Effector memory CD8-positive, alpha-beta T cell (primary cell): Measurements from ENCODE around the gene ENKD1.

Source experiments
- ATAC-seq: fragments of 150-1000 bp; cut with Tn5 transposase; replicated peaks from 2 replicates; pipeline ENCODE4 v1.10.0; 2021; ENCODE audit warnings: mild to moderate bottlenecking, moderate library complexity
- DNase-seq, 3 experiments: peaks; one replicate each; pipeline ENCODE4 v3.0.0; 2021
- H3K27ac Mint-ChIP-seq, 2 donors: one replicate each; pipeline ENCODE4 v1.8.0; 2022; ENCODE audit warnings: mild to moderate bottlenecking in 2 of 2, mixed read lengths in 2 of 2, moderate library complexity in 2 of 2
- H3K27me3 Mint-ChIP-seq, 2 donors: one replicate each; pipeline ENCODE4 v1.8.0; 2022; ENCODE audit warnings: mixed read lengths in 2 of 2
- H3K36me3 Mint-ChIP-seq: one replicate; pipeline ENCODE4 v1.8.0; 2022; ENCODE audit warnings: mild to moderate bottlenecking, moderate library complexity, mixed read lengths; ENCODE audit not compliant: insufficient read depth
- H3K4me1 Mint-ChIP-seq, 2 donors: one replicate each; pipeline ENCODE4 v1.8.0; 2022; ENCODE audit warnings: low read depth in 2 of 2, mixed read lengths in 2 of 2
- H3K4me3 Mint-ChIP-seq, 2 donors: one replicate each; pipeline ENCODE4 v1.8.0; 2022; ENCODE audit warnings: mild to moderate bottlenecking in 2 of 2, mixed read lengths in 2 of 2, moderate library complexity in 2 of 2
- H3K9me3 Mint-ChIP-seq, 2 donors: one replicate each; pipeline ENCODE4 v1.8.0; 2022; ENCODE audit warnings: mixed read lengths in 2 of 2

The ENKD1 gene

DNA sequence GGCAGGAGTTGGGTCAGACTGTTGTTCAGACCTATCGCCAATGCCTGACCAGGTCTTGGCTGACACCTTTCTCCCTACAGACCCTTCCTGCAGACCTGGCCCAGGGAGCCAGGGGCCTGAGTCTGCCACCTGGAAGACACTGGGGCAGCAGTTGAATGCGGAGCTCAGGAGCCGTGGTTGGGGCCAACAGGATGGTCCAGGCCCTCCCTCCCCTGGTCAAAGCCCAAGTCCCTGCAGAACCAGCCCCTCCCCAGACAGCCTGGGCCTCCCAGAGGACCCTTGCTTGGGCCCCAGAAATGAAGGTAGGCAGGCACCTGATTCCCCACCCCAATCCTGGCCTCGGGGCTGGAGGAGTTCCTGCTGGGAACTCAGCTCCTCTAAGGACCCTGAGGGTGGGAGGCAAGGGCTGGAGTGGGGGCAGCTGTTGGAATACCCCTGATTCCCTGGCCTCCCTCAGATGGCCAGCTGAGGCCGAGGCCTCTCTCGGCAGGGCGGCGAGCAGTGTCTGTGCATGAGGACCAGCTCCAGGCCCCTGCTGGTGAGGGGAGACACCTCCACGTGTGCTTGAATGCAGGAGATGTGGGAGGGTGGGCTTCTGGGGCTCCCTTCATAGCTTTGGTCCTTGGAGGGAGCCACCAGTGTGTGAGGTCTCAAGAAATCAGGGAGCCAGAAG lies 10.1 kb downstream of the ENKD1 start:
- Mint-ChIP-seq H3K36me3 (peaks cover 50% of the 10 kb centered on the region), H3K4me3 (no peak overlapping the region), H3K27ac (peak overlapping the region in 1 of 2 donors; percentile 25), H3K9me3 (no peaks in the 10 kb centered on the region), H3K4me1 (peaks cover 18 to 21% of the 10 kb centered on the region in 2 donors), H3K27me3 (no peaks in the 10 kb centered on the region)
- DNase-seq (no peak), ATAC-seq (no peak)

DNA sequence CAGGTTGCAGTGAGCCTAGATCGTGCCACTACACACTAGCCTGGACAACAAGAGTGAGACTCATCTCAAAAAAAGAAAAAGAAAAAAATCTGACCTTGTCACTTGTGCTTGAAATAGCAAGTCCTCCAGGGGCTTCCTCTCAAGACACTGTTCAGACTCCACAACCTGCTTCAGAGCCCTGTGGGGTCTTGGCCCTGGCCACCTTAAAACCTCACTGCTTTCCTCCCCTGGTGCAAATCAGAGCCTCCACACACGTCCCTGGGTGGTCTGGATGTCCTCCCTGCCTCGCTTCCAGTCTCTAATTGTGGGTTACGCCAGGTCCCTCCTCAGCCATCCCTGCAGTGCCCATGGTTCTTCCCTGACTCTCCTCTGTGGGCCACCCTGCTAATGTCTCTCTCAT lies 11.2 kb downstream of the ENKD1 start:
- peaks cover 12 to 15% of the 10 kb centered on the region in 2 donors for H3K4me1 Mint-ChIP-seq
- ATAC-seq (no peak), DNase-seq (no peak)
- no peaks in the 10 kb centered on the region for H3K9me3 Mint-ChIP-seq
- no peaks in the 10 kb centered on the region for H3K27me3 Mint-ChIP-seq
- H3K27ac Mint-ChIP-seq = peak overlapping the region in 1 of 2 donors; percentile 25
- peaks cover 41% of the 10 kb centered on the region for H3K36me3 Mint-ChIP-seq
- no peak overlapping the region for H3K4me3 Mint-ChIP-seq

DNA sequence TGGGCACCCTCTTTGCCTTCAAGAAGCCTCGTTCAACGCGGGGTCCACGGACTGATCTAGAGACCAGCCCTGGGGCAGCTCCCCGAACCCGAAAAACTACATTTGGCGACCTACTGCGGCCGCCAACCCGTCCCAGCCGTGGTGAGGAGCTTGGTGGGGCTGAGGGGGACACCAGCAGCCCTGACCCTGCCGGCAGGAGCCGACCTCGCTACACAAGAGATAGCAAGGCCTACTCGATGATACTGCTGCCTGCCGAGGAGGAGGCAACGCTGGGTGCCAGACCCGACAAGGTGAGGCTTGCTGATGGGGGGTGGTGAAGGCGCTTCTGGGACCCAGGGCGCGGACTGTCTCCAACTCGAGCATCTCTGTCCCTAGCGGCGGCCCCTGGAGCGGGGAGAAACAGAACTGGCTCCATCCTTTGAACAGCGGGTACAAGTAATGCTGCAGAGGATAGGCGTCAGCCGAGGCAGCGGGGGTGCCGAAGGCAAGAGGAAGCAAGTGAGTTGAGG lies 12.1 kb downstream of the ENKD1 start:
- DNase-seq (no peak), ATAC-seq (no peak)
- Mint-ChIP-seq H3K4me3 (no peak overlapping the region), H3K4me1 (peaks cover 11 to 12% of the 10 kb centered on the region in 2 donors), H3K9me3 (no peaks in the 10 kb centered on the region), H3K27ac (peak overlapping the region in 1 of 2 donors; percentile 12), H3K27me3 (no peaks in the 10 kb centered on the region), H3K36me3 (peaks cover 44% of the 10 kb centered on the region)

DNA sequence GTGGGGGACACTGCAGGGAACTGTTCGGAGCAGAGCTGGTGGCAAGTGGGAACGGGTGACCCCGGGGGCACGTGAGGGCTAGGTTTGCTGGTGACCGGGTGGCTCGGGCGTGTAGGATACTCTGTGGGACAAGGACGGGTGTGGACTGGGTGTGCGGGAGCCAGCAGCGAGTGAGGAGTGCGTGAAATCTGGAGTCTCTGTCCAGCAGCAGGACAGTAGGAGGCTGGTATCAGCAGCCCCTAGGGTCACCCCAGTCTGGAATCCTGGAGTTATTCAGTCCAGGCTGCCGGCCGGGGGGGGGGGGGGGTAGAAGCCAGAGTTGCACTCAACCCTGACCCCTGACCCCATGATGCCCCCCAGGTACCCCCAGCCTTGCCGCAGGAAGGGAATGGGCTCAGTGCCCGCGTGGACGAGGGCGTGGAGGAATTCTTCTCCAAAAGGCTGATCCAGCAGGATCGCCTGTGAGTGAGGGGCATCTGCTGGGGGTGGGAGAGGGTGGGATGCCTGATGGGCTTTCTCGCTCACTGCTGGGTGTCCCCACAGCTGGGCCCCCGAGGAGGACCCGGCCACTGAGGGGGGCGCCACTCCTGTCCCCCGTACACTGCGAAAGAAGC lies 12.7 kb downstream of the ENKD1 start:
- Mint-ChIP-seq H3K36me3 (peaks cover 43% of the 10 kb centered on the region), H3K4me3 (no peak overlapping the region), H3K9me3 (no peaks in the 10 kb centered on the region), H3K27me3 (no peaks in the 10 kb centered on the region), H3K27ac (no peak overlapping the region), H3K4me1 (peaks cover 5 to 7% of the 10 kb centered on the region in 2 donors)
- DNase-seq (no peak), ATAC-seq (no peak)

DNA sequence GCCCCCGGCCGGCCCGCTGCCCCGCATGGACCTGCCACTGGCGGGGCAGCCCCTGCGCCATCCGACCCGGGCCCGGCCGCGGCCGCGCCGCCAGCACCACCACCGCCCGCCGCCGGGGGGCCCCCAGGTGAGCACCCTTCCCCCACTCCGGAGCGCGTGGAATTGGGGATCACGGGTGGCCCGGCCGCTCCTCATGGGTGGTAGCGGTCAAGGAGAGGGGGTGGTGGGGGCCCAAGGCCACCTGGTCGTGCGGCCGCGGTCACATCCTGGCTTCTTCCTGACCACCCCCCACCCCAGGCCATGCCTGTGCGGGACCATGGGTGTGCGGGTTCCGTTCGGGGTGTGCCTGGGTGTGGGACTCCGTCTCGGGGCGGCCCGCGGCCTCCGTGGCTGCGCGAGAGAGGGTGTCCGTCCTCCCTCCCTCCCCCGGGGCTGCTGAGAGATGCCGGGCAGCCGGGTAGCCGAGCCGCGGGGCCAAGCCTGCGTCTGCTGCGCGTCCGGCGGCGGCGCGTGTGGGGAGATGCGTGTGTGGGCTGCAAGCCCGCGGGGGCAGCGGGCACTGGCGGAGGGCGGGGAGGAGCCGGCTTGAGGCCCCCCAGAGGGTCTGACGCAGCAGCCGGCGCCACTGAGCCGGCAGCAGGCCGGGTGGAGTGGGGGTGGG lies 13.3 kb downstream of the ENKD1 start:
- Mint-ChIP-seq H3K36me3 (peaks cover 43% of the 10 kb centered on the region), H3K4me3 (no peak overlapping the region), H3K27ac (no peak overlapping the region), H3K4me1 (peaks cover 0 to 4% of the 10 kb centered on the region in 2 donors), H3K27me3 (no peaks in the 10 kb centered on the region), H3K9me3 (no peaks in the 10 kb centered on the region)
- ATAC-seq (no peak), DNase-seq (no peak)

DNA sequence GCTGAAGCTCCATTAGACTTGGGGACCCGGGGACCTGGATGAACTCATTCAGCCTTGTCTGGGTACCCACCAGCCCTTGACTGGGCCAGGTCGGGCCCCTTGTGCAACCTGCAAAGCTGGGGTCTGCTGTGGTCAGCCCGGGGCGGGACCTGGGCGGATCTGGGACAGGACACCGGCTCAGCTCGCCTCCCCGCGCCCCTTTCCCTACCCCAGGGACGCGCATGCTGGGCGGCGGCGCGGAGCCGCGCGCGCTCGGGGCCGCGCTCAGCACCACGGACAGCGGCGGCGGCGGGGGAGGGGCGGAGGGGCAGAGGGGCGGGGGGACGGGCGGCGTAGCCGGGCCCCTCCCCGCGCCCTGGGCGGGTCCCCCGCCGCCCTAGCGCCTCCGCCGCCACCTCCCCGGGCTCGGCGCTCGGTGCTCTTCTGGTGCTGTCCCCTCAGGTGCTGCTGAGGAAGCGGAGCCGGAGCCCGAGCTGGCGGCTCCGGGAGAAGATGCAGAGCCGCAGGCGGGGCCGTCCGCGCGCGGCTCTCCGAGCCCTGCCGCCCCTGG lies 13.9 kb downstream of the ENKD1 start:
- no peaks in the 10 kb centered on the region for H3K9me3 Mint-ChIP-seq
- DNase-seq = no peak
- H3K36me3 Mint-ChIP-seq = peaks cover 43% of the 10 kb centered on the region
- no peak for ATAC-seq
- no peaks in the 10 kb centered on the region for H3K27me3 Mint-ChIP-seq
- H3K4me1 Mint-ChIP-seq = peaks cover 0 to 4% of the 10 kb centered on the region in 2 donors
- H3K27ac Mint-ChIP-seq = peak overlapping the region in 1 of 2 donors; percentile 87
- H3K4me3 Mint-ChIP-seq = no peak overlapping the region

DNA sequence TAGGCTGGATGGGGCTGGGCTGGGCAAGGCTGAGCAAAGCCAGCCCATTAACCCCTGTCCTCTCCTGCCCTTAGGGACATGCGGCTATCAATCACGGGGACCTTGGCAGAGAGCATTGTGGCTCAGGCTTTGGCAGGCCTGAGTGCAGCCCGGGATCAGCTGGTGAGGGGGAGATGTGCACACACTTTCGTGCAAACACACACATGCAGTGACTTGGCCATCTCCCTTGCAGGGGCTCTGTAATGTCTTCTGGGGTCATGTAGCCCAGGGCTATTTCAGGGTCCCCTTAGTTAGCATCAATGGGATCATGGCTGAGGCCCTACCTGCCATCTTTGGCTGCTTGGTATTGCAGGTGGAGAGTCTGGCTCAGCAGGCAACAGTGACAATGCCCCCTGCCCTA lies 14.7 kb downstream of the ENKD1 start:
- DNase-seq (no peak), ATAC-seq (no peak)
- Mint-ChIP-seq H3K4me1 (peaks cover under 1 to 4% of the 10 kb centered on the region in 2 donors), H3K27me3 (no peaks in the 10 kb centered on the region), H3K9me3 (no peaks in the 10 kb centered on the region), H3K36me3 (peaks cover 42% of the 10 kb centered on the region), H3K27ac (peak overlapping the region in 1 of 2 donors; percentile 87), H3K4me3 (no peak overlapping the region)

DNA sequence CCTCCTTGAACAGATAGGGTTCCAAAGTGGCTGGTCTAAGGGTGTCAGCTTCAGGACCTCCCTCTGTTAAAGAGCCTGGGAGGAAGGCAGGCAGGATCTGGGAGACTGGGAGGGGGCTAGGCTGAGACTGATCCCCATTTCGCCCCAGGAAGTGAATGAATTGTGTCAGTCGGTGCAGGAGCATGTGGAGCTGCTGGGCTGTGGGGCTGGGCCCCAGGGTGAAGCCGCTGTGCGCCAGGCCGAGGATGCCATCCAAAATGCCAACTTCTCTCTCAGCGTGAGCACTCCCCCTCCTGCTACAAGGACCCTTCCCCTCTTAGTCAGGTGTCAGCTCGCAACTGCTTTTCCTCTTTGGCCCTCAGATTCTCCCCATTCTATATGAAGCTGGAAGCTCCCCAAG lies 15.5 kb downstream of the ENKD1 start:
- ATAC-seq (no peak), DNase-seq (no peak)
- Mint-ChIP-seq H3K4me1 (peaks cover 5 to 6% of the 10 kb centered on the region in 2 donors), H3K36me3 (peaks cover 38% of the 10 kb centered on the region), H3K9me3 (no peaks in the 10 kb centered on the region), H3K27me3 (no peaks in the 10 kb centered on the region), H3K27ac (no peak overlapping the region), H3K4me3 (no peak overlapping the region)

DNA sequence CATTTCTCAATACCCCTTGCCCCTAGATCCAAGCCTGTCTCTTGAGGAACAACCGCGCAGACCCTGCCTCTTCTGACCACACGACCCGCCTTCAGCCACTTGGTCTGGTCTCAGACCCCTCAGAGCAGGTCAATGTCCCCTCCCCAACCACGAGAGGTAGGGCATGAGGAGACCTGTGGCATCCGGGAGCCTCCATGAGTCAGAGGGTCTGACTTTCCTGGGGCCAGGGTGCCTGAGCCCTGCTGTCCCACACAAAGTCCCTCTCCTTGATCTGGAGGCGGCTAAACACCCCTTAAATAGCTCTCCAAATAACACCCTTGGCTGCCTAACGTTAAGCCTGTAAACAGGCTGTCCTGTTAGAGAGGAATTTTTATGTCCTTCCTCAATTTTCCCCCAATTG lies 16.5 kb downstream of the ENKD1 start:
- Mint-ChIP-seq H3K4me1 (peaks cover 5 to 11% of the 10 kb centered on the region in 2 donors), H3K27ac (no peak overlapping the region), H3K9me3 (no peaks in the 10 kb centered on the region), H3K4me3 (no peak overlapping the region), H3K36me3 (peaks cover 30% of the 10 kb centered on the region), H3K27me3 (no peaks in the 10 kb centered on the region)
- no peak for ATAC-seq
- DNase-seq = no peak

DNA sequence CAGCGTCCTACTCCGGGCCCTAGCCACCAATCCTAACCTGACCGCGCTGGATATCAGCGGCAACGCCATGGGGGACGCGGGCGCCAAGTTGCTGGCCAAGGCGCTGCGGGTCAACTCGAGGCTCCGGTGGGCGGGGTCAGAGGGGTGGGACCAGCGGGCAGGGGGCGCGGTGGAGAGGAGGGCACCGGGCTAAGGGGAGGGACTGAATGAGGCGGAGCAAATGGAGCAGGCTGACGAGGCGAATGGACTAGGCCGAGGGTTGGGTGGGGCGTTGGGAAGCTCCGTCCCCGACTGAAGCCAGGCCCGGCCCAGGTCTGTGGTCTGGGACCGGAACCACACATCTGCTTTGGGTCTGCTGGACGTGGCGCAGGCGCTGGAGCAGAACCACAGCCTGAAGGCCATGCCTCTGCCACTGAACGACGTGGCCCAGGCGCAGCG lies 17.0 kb downstream of the ENKD1 start:
- no peaks in the 10 kb centered on the region for H3K27me3 Mint-ChIP-seq
- no peaks in the 10 kb centered on the region for H3K9me3 Mint-ChIP-seq
- H3K27ac Mint-ChIP-seq = no peak overlapping the region
- DNase-seq = no peak
- H3K4me3 Mint-ChIP-seq = no peak overlapping the region
- peaks cover 30% of the 10 kb centered on the region for H3K36me3 Mint-ChIP-seq
- H3K4me1 Mint-ChIP-seq = peaks cover 6 to 12% of the 10 kb centered on the region in 2 donors
- no peak for ATAC-seq

DNA sequence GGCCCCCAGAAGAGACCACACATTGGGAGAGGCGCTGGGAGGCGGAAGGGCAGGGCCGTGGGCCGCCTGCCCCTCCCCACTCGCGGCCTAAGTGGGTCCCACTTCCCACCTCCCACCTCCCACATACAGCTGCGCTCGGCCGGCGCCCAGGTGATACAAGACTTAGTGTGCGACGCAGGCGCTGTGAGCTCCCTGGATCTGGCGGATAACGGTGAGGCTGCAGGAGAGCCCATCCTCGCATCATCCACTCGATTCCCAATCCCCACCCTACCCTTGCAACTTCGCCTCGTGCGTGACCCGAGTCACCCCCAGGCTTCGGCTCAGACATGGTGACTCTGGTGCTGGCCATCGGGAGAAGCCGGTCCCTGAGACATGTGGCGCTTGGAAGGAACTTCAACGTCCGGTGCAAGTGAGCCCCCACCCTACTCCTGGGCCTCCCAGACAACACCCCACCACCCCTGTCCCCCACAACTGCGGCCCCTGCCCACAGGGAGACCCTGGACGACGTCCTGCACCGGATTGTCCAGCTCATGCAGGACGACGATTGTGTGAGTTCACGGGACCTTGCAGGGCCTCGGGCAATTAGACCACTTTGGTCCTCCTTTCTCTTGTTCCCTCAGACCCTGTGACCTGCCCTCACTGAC lies 17.7 kb downstream of the ENKD1 start:
- H3K36me3 Mint-ChIP-seq = peaks cover 27% of the 10 kb centered on the region
- no peak overlapping the region for H3K4me3 Mint-ChIP-seq

DNA sequence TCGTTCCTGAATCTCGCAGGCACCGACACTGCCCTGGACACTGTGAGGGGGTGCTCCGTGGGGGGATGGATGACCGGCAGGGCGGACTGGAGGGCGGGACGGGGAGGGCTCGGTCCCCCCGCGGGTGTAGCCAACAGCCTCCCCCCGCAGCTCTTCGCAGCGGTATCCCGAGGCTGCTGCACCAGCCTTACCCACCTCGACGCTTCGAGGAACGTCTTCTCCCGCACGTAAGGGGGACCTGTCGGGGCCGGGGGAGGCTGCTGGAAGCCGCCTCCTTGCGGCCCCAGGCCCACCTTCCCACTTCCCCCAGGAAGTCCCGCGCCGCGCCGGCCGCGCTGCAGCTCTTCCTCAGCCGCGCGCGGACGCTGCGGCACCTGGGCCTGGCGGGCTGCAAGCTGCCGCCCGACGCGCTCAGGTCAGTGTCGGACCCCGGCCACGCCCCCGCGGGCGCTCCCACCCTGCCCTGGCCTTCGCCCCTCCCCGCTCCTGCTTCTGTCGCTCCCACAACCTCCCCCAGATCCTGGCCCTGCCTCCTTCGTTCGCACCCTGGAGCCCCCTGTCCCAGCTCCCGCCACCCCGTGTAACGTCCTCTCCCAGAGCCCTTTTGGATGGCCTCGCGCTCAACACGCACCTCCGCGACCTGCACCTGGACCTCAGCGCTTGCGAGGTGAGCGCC lies 18.3 kb downstream of the ENKD1 start:
- no peak for DNase-seq
- Mint-ChIP-seq H3K9me3 (no peaks in the 10 kb centered on the region), H3K27me3 (no peaks in the 10 kb centered on the region), H3K27ac (peak overlapping the region in 1 of 2 donors; percentile 51), H3K36me3 (peaks cover 24% of the 10 kb centered on the region), H3K4me3 (no peak overlapping the region), H3K4me1 (peaks cover 9 to 14% of the 10 kb centered on the region in 2 donors)
- ATAC-seq = no peak

More for the DNA sequence above, 17.7 kb downstream of the ENKD1 start:
- Mint-ChIP-seq H3K27ac (peak overlapping the region in 1 of 2 donors; percentile 51), H3K27me3 (no peaks in the 10 kb centered on the region), H3K9me3 (no peaks in the 10 kb centered on the region), H3K4me1 (peaks cover 9 to 14% of the 10 kb centered on the region in 2 donors)
- no peak for ATAC-seq
- no peak for DNase-seq

DNA sequence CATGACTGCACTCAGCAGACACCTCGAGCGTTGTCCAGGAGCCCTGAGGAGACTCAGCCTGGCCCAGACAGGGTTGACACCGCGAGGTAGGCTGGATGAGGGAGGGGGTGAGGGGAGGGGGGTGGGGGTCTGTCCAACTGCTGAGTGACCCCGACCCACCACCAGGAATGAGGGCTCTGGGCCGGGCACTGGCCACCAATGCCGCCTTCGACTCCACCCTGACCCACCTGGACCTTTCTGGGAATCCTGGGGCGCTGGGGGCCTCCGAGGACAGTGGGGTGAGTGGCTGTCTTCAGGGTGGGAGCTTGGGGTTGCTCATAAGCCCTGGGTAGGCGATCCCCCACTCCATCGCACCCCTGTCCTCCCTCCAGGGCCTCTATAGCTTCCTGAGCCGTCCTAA lies 18.9 kb downstream of the ENKD1 start:
- DNase-seq (no peak), ATAC-seq (no peak)
- Mint-ChIP-seq H3K27me3 (no peaks in the 10 kb centered on the region), H3K4me1 (peaks cover 9 to 14% of the 10 kb centered on the region in 2 donors), H3K4me3 (no peak overlapping the region), H3K36me3 (peaks cover 24% of the 10 kb centered on the region), H3K9me3 (no peaks in the 10 kb centered on the region), H3K27ac (no peak overlapping the region)
